Glomerular visceral epithelial cell (primary cell): ENCODE data around the gene ACCSL.

Source experiments
- DNase-seq: peaks from one replicate; pipeline ENCODE4 v3.0.0-alpha.2; 2016; ENCODE audit errors: extremely low spot score

ACCSL gene

DNA sequence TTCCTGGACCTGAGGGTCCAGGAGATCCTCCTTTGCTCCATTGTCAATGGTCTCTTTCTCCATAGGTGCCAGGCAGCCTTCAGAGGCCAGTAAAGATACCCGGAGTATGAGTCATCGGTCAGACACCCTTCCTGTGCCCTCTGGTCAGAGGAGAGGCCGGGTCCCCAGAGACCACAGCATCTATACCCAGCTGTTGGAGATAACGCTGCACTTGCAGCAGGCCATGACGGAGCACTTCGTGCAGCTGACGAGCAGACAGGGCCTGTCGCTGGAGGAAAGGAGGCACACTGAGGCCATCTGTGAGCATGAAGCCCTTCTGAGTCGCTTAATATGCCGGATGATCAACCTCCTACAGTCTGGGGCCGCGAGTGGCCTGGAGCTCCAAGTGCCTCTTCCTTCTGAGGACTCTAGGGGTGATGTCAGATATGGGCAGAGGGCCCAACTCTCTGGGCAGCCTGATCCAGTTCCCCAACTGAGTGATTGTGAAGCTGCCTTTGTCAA, at the start of gene ACCSL:
Gene ACCSL (plus strand): TSS at position 51 of the 501 bp plus-strand sequence. CDS start 56 bp downstream, at position 107.
- peak; percentile 5 for DNase-seq

DNA sequence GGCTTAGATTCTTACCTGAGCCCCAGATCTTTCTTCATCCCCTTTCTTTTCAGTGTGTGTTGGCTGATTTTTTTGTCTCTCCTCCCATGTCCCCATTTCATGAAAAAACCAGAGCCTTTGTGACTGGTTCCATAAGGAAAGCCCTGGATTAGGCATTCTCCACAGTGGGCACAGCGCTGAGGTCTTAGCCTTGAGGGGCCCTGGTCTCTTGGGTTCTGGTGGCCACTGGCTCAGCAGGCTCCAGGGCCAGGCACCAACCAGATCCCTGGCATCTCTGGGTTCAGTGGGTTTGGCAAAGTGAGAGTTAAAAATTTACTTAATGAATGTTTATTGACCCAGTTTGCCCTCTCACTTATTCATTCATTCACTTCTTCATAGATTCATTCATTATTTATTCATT, 49.5 kb upstream of the ACCSL start:
- no peak for DNase-seq

DNA sequence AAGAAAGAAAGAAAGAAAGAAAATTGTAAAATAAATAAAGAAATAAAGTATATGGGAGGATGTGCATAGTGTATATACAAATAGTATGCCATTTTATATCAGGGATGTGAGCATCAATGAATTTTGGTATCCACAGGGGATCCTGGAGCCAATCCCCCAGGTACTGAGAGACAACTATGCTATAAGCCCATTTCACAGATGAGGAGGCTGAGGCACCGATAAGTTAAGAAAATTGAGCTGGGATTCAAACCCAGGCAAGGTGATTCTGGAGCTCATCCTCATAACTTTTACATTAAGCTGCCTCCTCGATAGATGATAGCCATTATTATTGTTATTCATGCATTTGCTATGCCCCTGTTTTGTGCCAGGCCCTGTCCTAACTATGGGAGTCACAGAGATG, 47.0 kb upstream of the ACCSL start:
- DNase-seq = no peak

DNA sequence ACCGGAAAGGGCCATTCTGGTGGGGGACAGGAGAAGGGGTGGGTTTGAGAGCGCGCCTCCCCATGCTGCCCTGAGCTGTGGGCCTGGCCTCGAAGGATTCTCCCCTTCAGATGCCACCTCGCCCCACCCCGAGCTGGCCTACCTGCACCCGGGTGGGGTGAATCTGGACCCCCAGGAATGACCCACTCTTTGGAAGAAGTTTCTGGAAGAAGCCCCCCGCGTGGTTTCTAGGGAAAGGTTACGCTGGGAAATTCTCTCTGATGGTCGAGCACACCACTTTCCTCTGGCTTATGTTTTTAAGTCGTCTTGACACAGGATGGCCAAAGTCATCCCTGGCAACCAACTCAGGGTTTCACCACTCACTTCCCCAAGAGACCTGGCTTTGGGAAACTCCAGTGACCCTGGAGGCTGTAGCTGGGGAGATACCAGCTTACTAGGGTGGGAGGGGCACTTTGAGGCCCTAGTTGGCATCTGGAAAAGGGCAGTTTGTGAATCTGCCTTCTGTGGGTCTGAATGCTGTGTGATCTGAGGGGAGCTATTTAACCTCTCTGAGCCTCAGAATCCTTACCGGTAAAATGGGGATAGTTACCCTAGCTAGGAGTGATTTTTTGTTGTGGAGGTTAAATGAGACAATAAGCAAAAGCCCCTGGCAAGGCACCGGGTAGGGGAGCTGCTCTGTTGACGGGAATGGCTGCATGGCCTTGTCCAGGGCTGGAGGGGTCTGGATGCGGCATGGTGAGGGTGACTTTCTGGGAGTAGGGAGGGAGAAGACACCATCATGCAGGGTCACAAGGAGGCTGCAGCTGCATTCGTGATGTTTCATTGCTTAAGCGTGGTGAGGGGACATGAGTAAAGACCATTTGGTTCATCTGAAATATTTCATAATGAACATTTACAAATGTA, 45.3 kb upstream of the ACCSL start:
- DNase-seq = no peak

DNA sequence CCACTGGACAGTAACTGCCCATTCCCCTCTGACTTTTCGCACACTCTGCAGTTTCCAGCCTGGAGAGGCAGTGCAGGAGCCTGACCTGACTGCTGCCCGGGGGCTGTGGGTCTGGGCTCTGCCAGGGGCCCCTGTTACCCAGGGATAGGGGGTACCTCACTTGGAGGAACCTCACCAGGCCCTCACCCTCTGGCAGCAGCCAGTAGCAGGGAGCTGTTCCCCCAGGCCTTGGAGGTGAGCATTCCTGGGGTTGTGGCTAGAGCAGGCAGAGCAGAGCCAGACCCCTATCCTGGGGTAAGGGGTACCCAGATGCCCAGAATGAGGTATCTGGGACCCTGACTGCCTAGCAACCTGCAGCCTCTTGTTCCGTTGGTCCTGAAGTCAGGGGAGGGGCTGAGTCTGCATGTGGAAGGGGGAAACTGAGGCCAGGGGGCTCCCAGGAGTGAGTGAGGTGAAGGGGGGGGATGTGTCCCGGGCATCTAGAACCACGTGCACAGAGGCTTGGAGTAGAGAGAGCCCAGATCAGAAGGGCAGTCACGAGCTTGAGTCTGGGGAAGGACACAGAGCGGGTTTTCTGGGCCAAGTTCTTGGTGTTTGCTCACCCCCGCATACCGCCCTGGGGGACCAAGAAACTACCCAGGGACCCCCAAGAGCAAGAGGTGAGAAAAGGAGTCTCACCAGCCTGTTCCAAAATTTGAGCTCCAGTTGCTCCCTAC, 43.9 kb upstream of the ACCSL start:
- DNase-seq = no peak

DNA sequence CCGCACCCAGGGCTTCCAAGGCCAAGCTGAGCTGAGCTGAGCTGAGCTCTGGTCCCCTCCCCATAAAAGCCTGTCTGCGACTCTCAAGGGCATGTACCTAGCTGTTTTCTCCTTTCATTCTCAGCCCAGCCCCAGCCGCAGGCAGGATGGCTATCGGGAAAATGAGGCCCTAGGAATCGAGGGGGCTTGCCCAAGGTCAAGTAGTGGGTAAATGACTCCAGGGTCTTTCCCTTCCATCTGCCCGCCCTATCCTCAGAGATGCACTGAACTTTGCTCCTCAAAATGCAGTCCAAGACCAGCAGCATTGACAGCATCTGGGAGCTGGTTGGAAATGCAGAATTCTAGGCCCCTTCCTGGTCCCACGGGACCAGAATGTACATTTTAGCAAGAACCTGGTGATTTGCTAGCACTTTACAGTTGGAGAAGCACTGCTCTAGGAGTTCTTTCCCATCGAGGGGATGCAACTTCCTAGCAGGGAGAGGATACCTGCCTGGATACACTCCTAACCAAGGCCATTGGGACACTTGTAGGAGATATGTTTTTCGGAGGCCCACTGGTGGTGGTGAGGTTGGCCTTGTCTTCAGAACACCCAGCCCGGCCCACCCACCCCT, 43.2 kb upstream of the ACCSL start:
- no peak for DNase-seq

GRCh38 chr11:44005063-44005701, 42.6 kb upstream of the ACCSL start:
- no peak for DNase-seq

- no peak for DNase-seq
These were observed 41.8 kb upstream of the ACCSL start for GRCh38 chr11:44005956-44006355.

GRCh38 chr11:44006917-44007361, 40.8 kb upstream of the ACCSL start:
- DNase-seq = no peak

DNA sequence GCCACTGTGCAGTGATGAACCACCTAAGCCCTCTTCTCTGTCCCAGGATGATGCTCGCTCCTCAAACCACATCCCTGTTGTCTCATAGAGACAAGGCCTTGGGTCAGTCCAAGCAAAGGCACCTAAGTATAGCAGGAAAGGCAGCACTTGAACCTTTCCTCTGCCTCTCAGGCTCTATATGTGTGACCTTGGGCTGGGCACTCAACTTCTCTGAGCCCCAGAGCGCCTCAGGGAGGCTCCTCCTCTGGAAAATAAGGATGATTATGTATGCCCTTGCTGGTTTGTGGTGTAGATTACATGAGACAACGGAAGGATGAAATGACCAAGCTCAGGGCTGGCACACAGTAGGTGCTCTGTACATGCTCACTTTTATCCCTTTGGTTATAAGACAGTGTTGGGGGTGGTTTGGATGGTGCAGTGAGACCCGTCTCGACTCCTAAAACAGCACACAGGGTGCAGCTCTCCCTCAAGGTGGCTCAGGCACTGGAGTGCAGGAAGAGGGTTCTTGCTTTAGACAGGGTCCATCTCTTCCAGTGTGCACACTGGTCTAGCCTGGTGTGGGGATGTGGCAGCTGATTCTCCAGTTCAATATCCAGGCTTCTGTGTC, 40.2 kb upstream of the ACCSL start:
- no peak for DNase-seq

GRCh38 chr11:44008088-44008501, 39.7 kb upstream of the ACCSL start:
- DNase-seq = no peak

- no peak for DNase-seq
These were observed 39.1 kb upstream of the ACCSL start for GRCh38 chr11:44008698-44009097.

DNA sequence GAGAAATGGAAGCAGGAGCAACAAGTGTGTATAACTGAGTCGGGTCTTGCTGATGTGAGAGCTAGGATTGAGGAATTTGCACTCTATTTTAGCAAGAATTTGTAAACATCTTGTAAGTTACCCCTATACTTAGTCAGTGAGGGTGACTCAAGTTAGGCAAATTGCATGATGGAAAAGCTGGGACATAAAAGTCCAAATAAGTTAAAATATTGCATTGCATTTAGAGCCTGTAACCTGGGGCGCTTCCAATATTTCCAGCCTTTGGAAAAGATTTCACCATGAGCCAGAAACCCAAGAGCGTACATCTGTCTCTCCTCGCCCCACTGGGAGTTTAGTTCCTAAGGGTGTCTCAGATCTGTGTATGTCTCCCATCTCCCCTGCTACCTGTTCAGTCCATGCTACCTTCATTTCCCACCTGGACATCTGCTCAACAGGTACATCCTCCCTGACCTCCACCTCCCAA, 37.0 kb upstream of the ACCSL start:
- DNase-seq = no peak

- DNase-seq = no peak
These were observed 36.0 kb upstream of the ACCSL start for GRCh38 chr11:44011797-44012196.

DNA sequence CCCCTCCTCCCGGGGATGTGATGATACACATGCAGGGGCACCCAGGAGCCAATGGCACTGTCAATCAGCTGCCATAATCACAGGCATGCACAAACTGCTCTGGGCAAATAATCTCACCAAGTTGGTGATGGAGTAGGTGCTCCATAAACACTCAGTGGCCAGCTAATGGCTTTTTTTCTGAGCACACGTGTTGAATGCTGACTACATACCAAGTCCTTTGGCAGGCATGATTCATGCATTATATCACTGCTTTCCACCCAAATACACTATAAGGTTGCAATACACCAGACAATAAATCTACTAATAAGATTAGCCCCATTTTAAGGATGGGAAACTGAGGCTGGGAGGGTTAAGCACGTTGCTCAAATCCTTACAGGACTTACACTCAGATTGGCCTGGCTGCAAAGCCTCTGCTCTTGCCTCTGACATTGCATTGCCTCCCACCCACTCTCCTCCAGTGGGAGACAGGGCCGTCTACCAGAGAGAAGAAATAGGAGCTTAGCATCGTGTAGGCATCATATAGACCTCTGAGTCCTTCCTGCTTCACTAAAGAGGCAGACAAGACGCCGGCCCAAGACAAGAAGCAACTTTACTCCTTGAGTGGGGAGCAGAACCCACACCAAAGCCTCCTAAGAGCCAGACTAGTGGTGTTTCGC, 32.7 kb upstream of the ACCSL start:
- DNase-seq = no peak

- no peak for DNase-seq
These were observed 32.2 kb upstream of the ACCSL start for GRCh38 chr11:44015624-44016007.

DNA sequence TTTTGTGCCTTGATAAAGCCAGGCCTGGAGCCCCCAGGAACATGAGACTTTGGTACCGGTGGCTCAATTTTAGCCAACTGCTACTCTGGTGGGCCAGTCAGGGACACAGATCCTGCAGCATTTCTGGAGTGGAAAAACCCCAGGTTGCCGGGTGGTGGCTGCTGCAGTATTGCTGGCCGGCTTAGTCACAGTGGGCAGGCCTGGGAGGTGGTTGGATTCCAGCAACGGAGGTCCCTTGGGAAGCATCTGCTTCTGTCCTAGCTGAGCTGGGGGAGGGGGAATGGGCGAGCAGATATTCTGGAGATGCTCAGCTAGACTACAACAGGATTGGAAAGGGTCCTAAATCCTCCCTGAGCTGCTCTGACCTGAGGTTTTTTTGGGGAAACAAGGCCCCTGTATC, 31.6 kb upstream of the ACCSL start:
- DNase-seq = peak; percentile 6

DNA sequence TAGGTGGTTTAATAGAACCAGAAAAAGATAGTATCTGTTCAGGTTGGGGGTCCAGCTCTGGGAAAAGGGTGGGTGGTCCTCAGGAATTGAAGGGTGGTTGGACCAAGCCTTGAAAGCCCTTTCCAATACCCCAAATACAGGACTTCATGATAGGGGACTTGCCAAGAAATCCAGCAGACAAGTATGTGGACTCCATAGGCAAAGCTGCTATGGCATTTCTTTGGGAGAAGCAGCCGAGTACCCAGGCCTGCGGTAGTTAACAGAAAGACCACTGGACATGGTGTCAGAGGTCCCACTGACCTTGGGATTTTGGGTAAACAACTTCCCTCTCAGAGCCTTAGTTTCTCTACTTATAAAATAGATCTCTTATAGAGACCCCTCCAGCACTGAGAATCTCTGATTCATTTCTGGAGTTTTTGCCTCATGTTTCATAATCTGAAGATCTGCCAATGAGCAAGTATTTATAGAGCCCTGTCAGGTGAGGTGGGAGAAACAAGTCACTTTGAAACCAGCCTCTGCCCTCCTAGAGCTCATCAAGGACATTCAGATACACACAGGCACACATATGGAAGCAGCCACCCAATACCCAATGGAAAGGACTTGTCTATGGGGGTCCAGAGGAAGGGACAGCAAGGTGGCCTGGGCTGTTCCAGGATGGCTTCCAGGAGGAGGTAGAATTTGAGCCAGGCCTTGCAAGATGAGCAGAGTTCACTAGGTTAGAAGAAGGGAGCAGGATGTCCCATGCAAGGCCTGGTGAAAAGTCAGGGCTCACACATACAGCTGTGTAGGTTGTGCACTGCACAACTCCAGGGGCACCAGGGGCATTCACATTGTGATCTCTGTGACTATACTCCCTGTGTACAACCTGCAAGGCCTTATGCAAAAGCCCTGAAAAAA, 31.0 kb upstream of the ACCSL start:
- DNase-seq = no peak

GRCh38 chr11:44017443-44018126, 30.2 kb upstream of the ACCSL start:
- DNase-seq = no peak
